GM12892 (cell line): ENCODE results near the gene ST7.
A peak's percentile ranks its signal among the peaks of the same experiment; 100 is the strongest.

ENCODE experiments used
- DNase-seq: peaks from one replicate; pipeline ENCODE4 v3.0.0; 2011; ENCODE audit not compliant: insufficient read length
- FAIRE-seq: peaks from 2 replicates; lab custom pipeline; 2011; peaks lifted over from hg19 to GRCh38; lab: Jason Lieb, UNC
- POLR2A ChIP-seq: IDR thresholded peaks from 2 replicates; pipeline ENCODE4 v1.6.1; 2011; ENCODE audit warnings: low read depth, low read length, control low read depth
- POLR2AphosphoS5 ChIP-seq: IDR thresholded peaks from 2 replicates; pipeline ENCODE4 v1.6.1; 2011; ENCODE audit warnings: low read depth, low read length, control low read depth
- TAF1 ChIP-seq: IDR thresholded peaks from 2 replicates; pipeline ENCODE4 v1.6.1; 2011; ENCODE audit warnings: low read depth, mild to moderate bottlenecking, control low read depth, low read length, borderline replicate concordance

The ST7 gene

GRCh38 chr7:117012696-117013095 is 59.4 kb downstream of the ST7 start:
- no peak for TF ChIP-seq TAF1
- TF ChIP-seq POLR2A = no peak
- no peak for TF ChIP-seq POLR2AphosphoS5
- FAIRE-seq (peak; percentile 54), DNase-seq (no peak)

- FAIRE-seq (peak; percentile 82), DNase-seq (no peak)
- TF ChIP-seq TAF1 (no peak), POLR2AphosphoS5 (no peak), POLR2A (no peak)
Measured at GRCh38 chr7:117014099-117014656, 60.9 kb downstream of the ST7 start.

GRCh38 chr7:117014673-117015133 is 61.4 kb downstream of the ST7 start:
- TF ChIP-seq POLR2AphosphoS5 (no peak), POLR2A (peak; percentile 59), TAF1 (0 out of 2 replicates have a peak, but pooled peaks have one; percentile 29)
- FAIRE-seq (peak; percentile 92), DNase-seq (no peak)

- DNase-seq (no peak), FAIRE-seq (peak; percentile 73)
- no peak for TF ChIP-seq POLR2AphosphoS5
- TF ChIP-seq POLR2A = no peak
Measured at GRCh38 chr7:117015258-117016184, 62.2 kb downstream of the ST7 start.

GRCh38 chr7:117017017-117017451 is 63.7 kb downstream of the ST7 start:
- FAIRE-seq (peak; percentile 93), DNase-seq (no peak)
- TF ChIP-seq POLR2AphosphoS5 (no peak), TAF1 (no peak), POLR2A (no peak)

- DNase-seq = no peak
- TF ChIP-seq POLR2AphosphoS5 = no peak
- no peak for TF ChIP-seq TAF1
- TF ChIP-seq POLR2A = no peak
- FAIRE-seq = no peak
Measured at GRCh38 chr7:117017702-117018266, 64.5 kb downstream of the ST7 start.

GRCh38 chr7:117018713-117019112 is 65.4 kb downstream of the ST7 start:
- FAIRE-seq (no peak), DNase-seq (no peak)
- TF ChIP-seq TAF1 = no peak
- no peak for TF ChIP-seq POLR2A
- no peak for TF ChIP-seq POLR2AphosphoS5

GRCh38 chr7:117019287-117019686 is 66.0 kb downstream of the ST7 start:
- DNase-seq (no peak), FAIRE-seq (no peak)
- TF ChIP-seq TAF1 = no peak
- no peak for TF ChIP-seq POLR2AphosphoS5
- no peak for TF ChIP-seq POLR2A

GRCh38 chr7:117019786-117020590 is 66.7 kb downstream of the ST7 start:
- TF ChIP-seq POLR2A (no peak), TAF1 (no peak), POLR2AphosphoS5 (no peak)
- DNase-seq = no peak
- FAIRE-seq = no peak

- TF ChIP-seq TAF1 (no peak), POLR2A (no peak)
- DNase-seq = no peak
- FAIRE-seq = peak; percentile 62
Measured at GRCh38 chr7:117020591-117020973, 67.3 kb downstream of the ST7 start.

GRCh38 chr7:117021366-117021765 is 68.1 kb downstream of the ST7 start:
- FAIRE-seq (no peak), DNase-seq (no peak)
- TF ChIP-seq POLR2A = no peak
- TF ChIP-seq TAF1 = no peak
- TF ChIP-seq POLR2AphosphoS5 = no peak
